ENCODE measurements around the gene RNF208. TPM values are rescaled to one million over a fixed set of nuclear protein-coding genes. Genes with fewer than 3 reads are reported as not detected.

RNF208 gene
- total RNA-seq, 4 donors from 2014 or later, result 1.1 to 6.5 (median 1.5) TPM

DNA sequence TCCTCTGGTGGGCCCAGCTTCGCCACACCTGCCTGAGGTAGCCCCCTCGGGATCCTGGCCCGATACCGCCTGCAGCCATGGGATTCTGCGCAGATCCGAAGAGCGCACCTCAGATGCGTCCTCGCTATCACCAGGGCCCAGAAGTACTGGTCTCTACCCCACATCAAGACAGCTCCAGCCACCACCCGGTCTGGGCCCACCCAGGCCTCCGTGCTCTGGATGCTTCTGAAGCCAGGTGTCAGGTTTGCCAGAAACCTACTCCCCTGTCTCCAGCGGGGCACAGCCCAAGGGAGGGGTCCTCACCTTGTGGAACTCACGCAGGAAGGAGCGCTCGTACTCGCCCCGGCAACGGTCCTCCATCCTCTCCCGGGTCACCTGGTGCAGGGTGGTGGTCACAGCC lies 36.1 kb downstream of the RNF208 start:
- Histone ChIP-seq H3K4me3 (no peak overlapping the region), H3K4me1 (peaks cover 39 to 44% of the 10 kb centered on the region in 2 donors)
- in situ Hi-C loops (cut with MboI; ENCODE audit: low sequenced_read_pairs in 4 of 4), result no loop called here

DNA sequence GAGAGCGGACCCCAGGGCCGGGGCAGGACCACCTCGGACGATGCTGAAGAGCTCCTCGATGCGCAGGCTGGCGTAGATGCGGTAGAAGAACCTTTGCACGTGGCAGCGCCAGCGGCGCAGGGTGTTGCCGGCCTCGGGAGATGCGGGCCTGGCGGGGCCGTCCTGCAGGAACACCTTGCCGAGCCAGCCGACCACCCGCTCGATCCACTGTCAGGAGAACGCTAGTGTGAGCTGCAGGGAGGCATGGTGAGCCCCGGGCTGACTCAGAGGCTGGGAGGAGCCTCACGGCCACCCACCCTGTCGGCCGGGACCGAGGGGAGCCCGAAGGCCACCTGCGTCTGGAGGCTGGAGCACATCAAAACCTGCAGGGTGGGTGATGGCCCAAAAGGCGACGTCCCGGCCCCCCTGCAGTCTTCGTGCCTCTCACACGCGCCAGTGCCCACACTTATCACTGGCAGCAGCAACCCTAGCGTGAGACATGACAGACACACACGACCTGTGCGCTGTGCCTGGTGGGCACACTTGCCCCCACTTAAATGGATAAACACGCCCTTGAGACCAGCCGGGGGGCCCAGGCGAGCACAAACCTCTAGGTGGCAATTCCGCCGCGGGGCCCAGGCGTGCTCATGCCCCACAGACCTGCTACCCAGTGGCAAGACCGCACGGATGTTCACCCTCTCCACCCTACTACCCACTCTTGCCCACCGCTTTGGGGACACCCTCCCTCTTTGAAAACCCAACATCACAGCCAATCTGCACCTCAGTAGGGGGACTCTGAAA lies 37.0 kb downstream of the RNF208 start:
- no peak overlapping the region for H3K4me3 ChIP-seq
- no peaks in the 10 kb centered on the region for H3K9me3 ChIP-seq
- H3K36me3 ChIP-seq, result peaks cover 3 to 54% of the 10 kb centered on the region in 2 donors
- intact Hi-C loops (cut with DNase I; ENCODE audit: low total_unique reads), result no loop called here
- ATAC-seq (no peak), DNase-seq (no peak)
- no peaks in the 10 kb centered on the region for H3K27me3 ChIP-seq
- no peak overlapping the region for H3K27ac ChIP-seq
- no peak for TF ChIP-seq POLR2A (IDR thresholded peaks at IDR 0.05)
- TF ChIP-seq, protein P1, sequence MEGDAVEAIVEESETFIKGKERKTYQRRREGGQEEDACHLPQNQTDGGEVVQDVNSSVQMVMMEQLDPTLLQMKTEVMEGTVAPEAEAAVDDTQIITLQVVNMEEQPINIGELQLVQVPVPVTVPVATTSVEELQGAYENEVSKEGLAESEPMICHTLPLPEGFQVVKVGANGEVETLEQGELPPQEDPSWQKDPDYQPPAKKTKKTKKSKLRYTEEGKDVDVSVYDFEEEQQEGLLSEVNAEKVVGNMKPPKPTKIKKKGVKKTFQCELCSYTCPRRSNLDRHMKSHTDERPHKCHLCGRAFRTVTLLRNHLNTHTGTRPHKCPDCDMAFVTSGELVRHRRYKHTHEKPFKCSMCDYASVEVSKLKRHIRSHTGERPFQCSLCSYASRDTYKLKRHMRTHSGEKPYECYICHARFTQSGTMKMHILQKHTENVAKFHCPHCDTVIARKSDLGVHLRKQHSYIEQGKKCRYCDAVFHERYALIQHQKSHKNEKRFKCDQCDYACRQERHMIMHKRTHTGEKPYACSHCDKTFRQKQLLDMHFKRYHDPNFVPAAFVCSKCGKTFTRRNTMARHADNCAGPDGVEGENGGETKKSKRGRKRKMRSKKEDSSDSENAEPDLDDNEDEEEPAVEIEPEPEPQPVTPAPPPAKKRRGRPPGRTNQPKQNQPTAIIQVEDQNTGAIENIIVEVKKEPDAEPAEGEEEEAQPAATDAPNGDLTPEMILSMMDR (IDR thresholded peaks at IDR 0.05 in 4 of 5, conservative IDR thresholded peaks at IDR 0.05 in 1 of 5), result no peak
- in situ Hi-C loops (cut with MboI; ENCODE audit: low sequenced_read_pairs in 4 of 4), result no loop called here
- H3K4me1 ChIP-seq, result peaks cover 32 to 37% of the 10 kb centered on the region in 2 donors

More for the DNA sequence above, 36.1 kb downstream of the RNF208 start:
- Histone ChIP-seq H3K36me3 (peaks cover 3 to 54% of the 10 kb centered on the region in 2 donors), H3K9me3 (no peaks in the 10 kb centered on the region), H3K27ac (no peak overlapping the region), H3K27me3 (no peaks in the 10 kb centered on the region)
- DNase-seq, result no peak
- intact Hi-C loops (cut with DNase I; ENCODE audit: low total_unique reads), result no loop called here
- ATAC-seq, result no peak
- no peak for TF ChIP-seq POLR2A (IDR thresholded peaks at IDR 0.05)
- TF ChIP-seq, protein P1 (IDR thresholded peaks at IDR 0.05 in 4 of 5, conservative IDR thresholded peaks at IDR 0.05 in 1 of 5), result no peak

DNA sequence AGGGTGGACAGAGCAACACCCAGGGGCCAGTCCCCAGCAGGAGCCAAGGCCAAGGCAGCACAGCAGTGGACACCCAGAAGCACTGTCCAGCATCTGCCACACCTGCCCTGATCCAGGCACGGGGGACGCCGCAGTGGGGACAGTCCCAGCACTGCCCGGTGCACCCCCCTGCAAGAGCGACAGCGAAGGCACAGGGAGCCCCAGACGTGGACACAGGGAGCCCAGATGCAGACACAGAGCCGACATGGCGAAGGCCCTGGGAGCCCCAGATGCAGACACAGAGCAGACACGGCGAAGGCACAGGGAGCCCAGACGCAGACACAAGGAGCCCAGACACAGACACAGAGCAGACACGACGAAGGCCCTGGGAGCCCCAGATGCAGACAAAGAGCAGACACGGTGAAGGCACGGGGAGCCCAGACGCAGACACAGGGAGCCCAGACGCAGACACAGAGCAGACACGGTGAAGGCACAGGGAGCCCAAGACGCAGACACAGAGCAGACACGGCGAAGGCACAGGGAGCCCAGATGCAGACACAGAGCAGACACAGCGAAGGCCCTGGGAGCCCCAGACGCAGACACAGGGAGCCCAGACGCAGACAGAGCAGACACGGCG lies 38.0 kb downstream of the RNF208 start:
- in situ Hi-C loops (cut with MboI; ENCODE audit: low sequenced_read_pairs in 4 of 4), result no loop called here
- H3K36me3 ChIP-seq, result peaks cover 3 to 61% of the 10 kb centered on the region in 2 donors
- H3K4me3 ChIP-seq, result no peak overlapping the region
- no peaks in the 10 kb centered on the region for H3K9me3 ChIP-seq
- H3K27me3 ChIP-seq, result no peaks in the 10 kb centered on the region
- TF ChIP-seq POLR2A (IDR thresholded peaks at IDR 0.05), result no peak
- TF ChIP-seq, protein P1 (IDR thresholded peaks at IDR 0.05 in 4 of 5, conservative IDR thresholded peaks at IDR 0.05 in 1 of 5), result no peak
- ATAC-seq (no peak), DNase-seq (no peak)
- intact Hi-C loops (cut with DNase I; ENCODE audit: low total_unique reads), result no loop called here
- H3K27ac ChIP-seq, result no peak overlapping the region
- H3K4me1 ChIP-seq, result peaks cover 22 to 27% of the 10 kb centered on the region in 2 donors

DNA sequence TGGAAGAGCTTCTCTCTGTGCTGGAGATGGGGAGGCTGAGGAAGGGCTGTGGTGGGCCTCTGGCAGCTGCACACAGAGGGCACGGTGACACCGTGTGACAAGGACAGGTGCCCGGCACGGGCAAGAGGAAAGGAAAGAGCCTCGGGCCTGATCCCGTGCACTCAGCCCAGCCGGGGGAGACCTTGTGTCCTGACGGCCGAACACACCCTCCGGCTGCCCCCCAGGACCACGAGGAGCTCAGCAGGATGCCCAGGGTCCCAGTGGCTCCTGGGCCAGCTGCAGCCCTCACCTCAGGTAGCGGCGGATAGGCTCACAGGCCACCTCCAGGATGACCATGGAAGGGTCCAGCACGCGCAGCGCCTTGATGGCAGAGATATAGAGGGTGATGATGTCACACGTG lies 39.2 kb downstream of the RNF208 start:
- TF ChIP-seq, protein P1 (IDR thresholded peaks at IDR 0.05 in 4 of 5, conservative IDR thresholded peaks at IDR 0.05 in 1 of 5), result no peak
- TF ChIP-seq POLR2A (IDR thresholded peaks at IDR 0.05), result no peak
- Histone ChIP-seq H3K4me3 (no peak overlapping the region), H3K9me3 (no peaks in the 10 kb centered on the region), H3K4me1 (peaks cover 21 to 23% of the 10 kb centered on the region in 2 donors), H3K27ac (no peak overlapping the region), H3K27me3 (no peaks in the 10 kb centered on the region), H3K36me3 (peaks cover 3 to 71% of the 10 kb centered on the region in 2 donors)
- ATAC-seq (no peak), DNase-seq (no peak)
- in situ Hi-C loops (cut with MboI; ENCODE audit: low sequenced_read_pairs in 4 of 4) (no loop called here), intact Hi-C loops (cut with DNase I; ENCODE audit: low total_unique reads) (no loop called here)

All from gastrocnemius medialis (tissue), 4 donors.